SK-N-SH treated with all-trans-retinoic acid at 6 μM for 48 hours (cell line): Measurements from ENCODE around the gene UBXN4.
A peak's percentile ranks its signal among the peaks of the same experiment; 100 is the strongest.

Experiments used
- ATAC-seq: fragments of 200-7000 bp; cut with Tn5 transposase; 3 replicates; pipeline ENCODE4 v1.9.1; 2020; ENCODE audit warnings: mild to moderate bottlenecking, moderate library complexity
- ARNTL ChIP-seq: fragments of 450-650 bp; formaldehyde crosslinking; IDR thresholded peaks from 2 replicates; pipeline ENCODE4 v1.5.0; 2020; ENCODE audit warnings: low read depth, mild to moderate bottlenecking, moderate library complexity, borderline replicate concordance
- BACH2 ChIP-seq: fragments of 250-450 bp; sonication (Bioruptor Pico); IDR thresholded peaks from 2 replicates; pipeline ENCODE4 v1.9.0; 2021; ENCODE audit warnings: mild to moderate bottlenecking, borderline replicate concordance
- CREB5 ChIP-seq: fragments of 250-450 bp; sonication (Bioruptor Pico); IDR thresholded peaks from 2 replicates; pipeline ENCODE4 v1.5.1; 2020; ENCODE audit warnings: low read depth, mild to moderate bottlenecking, moderate library complexity
- CSRNP3 ChIP-seq: fragments of 250-450 bp; sonication (Bioruptor Pico); IDR thresholded peaks from 2 replicates; pipeline ENCODE4 v1.5.1; 2021; ENCODE audit warnings: mild to moderate bottlenecking, moderate library complexity
- ESRRG ChIP-seq: fragments of 250-450 bp; sonication (Bioruptor Pico); IDR thresholded peaks from 2 replicates; pipeline ENCODE4 v1.6.1; 2021; ENCODE audit warnings: mild to moderate bottlenecking
- GLIS3 ChIP-seq: fragments of 250-450 bp; sonication (Bioruptor Pico); IDR thresholded peaks from 2 replicates; pipeline ENCODE4 v1.5.0; 2020; ENCODE audit warnings: mild to moderate bottlenecking, moderate library complexity
- ISL1 ChIP-seq: fragments of 250-450 bp; sonication (Bioruptor Pico); IDR thresholded peaks from 2 replicates; pipeline ENCODE4 v2.1.2; 2022; ENCODE audit warnings: mild to moderate bottlenecking, moderate library complexity
- OSR1 ChIP-seq: fragments of 250-450 bp; sonication (Bioruptor Pico); IDR thresholded peaks from 2 replicates; pipeline ENCODE4 v1.8.0; 2022; ENCODE audit warnings: moderate library complexity, mild to moderate bottlenecking, inconsistent platforms
- PATZ1 ChIP-seq: fragments of 250-450 bp; sonication (Bioruptor Pico); IDR thresholded peaks from 2 replicates; pipeline ENCODE4 v1.8.0; 2020; ENCODE audit warnings: mild to moderate bottlenecking, moderate library complexity, borderline replicate concordance
- POU6F1 ChIP-seq: fragments of 250-450 bp; sonication (Bioruptor Pico); IDR thresholded peaks from 2 replicates; pipeline ENCODE4 v1.8.0; 2021; ENCODE audit warnings: low read depth, mild to moderate bottlenecking, moderate library complexity, borderline replicate concordance
- PPARA ChIP-seq: fragments of 250-450 bp; sonication (Bioruptor Pico); IDR thresholded peaks from 2 replicates; pipeline ENCODE4 v1.5.0; 2020; ENCODE audit warnings: mild to moderate bottlenecking, borderline replicate concordance
- RARB ChIP-seq: fragments of 250-450 bp; sonication (Bioruptor Pico); IDR thresholded peaks from 2 replicates; pipeline ENCODE4 v1.8.0; 2021; ENCODE audit warnings: mild to moderate bottlenecking, moderate library complexity
- SNAI2 ChIP-seq: fragments of 250-450 bp; sonication (Bioruptor Pico); IDR thresholded peaks from 2 replicates; pipeline ENCODE4 v1.5.0; 2020; ENCODE audit warnings: mild to moderate bottlenecking, moderate library complexity
- TCF4 ChIP-seq: fragments of 250-450 bp; sonication (Bioruptor Pico); IDR thresholded peaks from 2 replicates; pipeline ENCODE4 v1.8.0; 2021; ENCODE audit warnings: mild to moderate bottlenecking, moderate library complexity, borderline replicate concordance
- TOX ChIP-seq: fragments of 250-450 bp; sonication (Bioruptor Pico); IDR thresholded peaks from 2 replicates; pipeline ENCODE4 v1.8.0; 2021; ENCODE audit warnings: mild to moderate bottlenecking, moderate library complexity, borderline replicate concordance
- ZC3H10 ChIP-seq: fragments of 250-450 bp; sonication (Bioruptor Pico); IDR thresholded peaks from 2 replicates; pipeline ENCODE4 v1.5.1; 2021; ENCODE audit warnings: mild to moderate bottlenecking, moderate library complexity
- ZFP3 ChIP-seq: fragments of 250-450 bp; sonication (Bioruptor Pico); IDR thresholded peaks from 2 replicates; pipeline ENCODE4 v1.5.0; 2020; ENCODE audit warnings: mild to moderate bottlenecking, moderate library complexity
- ZFP30 ChIP-seq: fragments of 450-650 bp; formaldehyde crosslinking; IDR thresholded peaks from 2 replicates; pipeline ENCODE4 v1.5.0; 2022; ENCODE audit warnings: mild to moderate bottlenecking, moderate library complexity
- ZNF565 ChIP-seq: fragments of 450-650 bp; formaldehyde crosslinking; conservative IDR thresholded peaks from 2 replicates; pipeline ENCODE4 v1.5.0; 2020; ENCODE audit warnings: low read depth, mild to moderate bottlenecking, moderate library complexity
- ZNF70 ChIP-seq: fragments of 450-650 bp; formaldehyde crosslinking; IDR thresholded peaks from 2 replicates; pipeline ENCODE4 v1.5.0; 2020; ENCODE audit warnings: mild to moderate bottlenecking, moderate library complexity
- ZNF8 ChIP-seq: fragments of 450-650 bp; formaldehyde crosslinking; IDR thresholded peaks from 2 replicates; pipeline ENCODE4 v1.5.0; 2020; ENCODE audit warnings: mild to moderate bottlenecking, moderate library complexity
- TF ChIP-seq, protein P1 (sequence below): fragments of 250-450 bp; sonication (Bioruptor Pico); IDR thresholded peaks from 2 replicates; pipeline ENCODE4 v1.5.0; 2020; ENCODE audit warnings: mild to moderate bottlenecking, moderate library complexity

UBXN4 gene, protein sequence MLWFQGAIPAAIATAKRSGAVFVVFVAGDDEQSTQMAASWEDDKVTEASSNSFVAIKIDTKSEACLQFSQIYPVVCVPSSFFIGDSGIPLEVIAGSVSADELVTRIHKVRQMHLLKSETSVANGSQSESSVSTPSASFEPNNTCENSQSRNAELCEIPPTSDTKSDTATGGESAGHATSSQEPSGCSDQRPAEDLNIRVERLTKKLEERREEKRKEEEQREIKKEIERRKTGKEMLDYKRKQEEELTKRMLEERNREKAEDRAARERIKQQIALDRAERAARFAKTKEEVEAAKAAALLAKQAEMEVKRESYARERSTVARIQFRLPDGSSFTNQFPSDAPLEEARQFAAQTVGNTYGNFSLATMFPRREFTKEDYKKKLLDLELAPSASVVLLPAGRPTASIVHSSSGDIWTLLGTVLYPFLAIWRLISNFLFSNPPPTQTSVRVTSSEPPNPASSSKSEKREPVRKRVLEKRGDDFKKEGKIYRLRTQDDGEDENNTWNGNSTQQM

DNA sequence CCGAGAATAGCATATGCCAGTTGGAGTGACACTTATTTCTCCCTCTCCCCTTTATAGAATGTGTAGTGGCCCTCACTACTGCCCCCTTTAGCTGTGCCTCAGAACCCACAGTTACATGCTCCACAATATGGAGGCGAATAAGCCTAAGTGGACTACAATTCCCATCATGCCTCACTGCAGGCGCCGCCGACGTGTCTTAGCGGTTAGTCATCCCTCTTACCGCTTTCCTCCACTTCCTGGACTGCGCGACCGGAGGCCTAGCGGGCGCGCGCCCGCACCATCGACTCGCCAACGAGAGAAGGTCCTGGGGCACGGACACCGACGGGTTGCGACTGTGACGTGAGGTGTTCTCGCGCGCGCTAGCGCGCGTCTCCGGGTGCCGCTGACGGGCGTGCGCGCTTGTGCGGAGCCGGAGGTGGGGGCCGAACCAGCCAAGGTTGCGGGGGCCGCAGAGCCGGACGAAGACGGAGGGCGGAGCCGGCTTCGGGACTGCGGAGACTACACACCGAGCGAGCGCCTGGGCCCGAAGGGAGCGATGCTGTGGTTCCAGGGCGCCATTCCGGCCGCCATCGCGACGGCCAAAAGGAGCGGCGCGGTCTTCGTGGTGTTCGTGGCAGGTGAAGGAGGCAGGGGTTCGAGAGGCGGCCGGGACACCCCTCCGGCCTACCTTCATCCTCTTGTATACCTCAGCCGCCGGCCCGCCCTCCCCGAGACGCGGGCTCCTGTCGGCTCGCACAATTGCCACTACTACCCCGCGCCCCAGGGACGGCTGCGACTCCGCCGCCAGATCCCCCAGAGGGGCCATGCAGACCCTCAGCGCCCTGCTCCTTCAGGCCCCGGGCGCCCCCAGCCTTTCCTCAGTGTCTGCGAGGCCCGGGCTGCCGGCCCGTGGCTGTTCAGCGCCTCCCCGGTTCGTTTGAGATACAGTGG is at the start of gene UBXN4:
UBXN4 (plus strand) TSS at position 461 of the 930 bp plus-strand sequence; CDS start at position 536, 75 bp downstream.
- TF ChIP-seq PATZ1 (peak; percentile 97), OSR1 (no peak), ZC3H10 (CRISPR knock-in tag) (no peak), RARB (CRISPR knock-in tag) (no peak), CREB5 (no peak), TOX (CRISPR knock-in tag) (no peak), PPARA (CRISPR knock-in tag) (no peak), CSRNP3 (no peak)
- TF ChIP-seq, protein P1, sequence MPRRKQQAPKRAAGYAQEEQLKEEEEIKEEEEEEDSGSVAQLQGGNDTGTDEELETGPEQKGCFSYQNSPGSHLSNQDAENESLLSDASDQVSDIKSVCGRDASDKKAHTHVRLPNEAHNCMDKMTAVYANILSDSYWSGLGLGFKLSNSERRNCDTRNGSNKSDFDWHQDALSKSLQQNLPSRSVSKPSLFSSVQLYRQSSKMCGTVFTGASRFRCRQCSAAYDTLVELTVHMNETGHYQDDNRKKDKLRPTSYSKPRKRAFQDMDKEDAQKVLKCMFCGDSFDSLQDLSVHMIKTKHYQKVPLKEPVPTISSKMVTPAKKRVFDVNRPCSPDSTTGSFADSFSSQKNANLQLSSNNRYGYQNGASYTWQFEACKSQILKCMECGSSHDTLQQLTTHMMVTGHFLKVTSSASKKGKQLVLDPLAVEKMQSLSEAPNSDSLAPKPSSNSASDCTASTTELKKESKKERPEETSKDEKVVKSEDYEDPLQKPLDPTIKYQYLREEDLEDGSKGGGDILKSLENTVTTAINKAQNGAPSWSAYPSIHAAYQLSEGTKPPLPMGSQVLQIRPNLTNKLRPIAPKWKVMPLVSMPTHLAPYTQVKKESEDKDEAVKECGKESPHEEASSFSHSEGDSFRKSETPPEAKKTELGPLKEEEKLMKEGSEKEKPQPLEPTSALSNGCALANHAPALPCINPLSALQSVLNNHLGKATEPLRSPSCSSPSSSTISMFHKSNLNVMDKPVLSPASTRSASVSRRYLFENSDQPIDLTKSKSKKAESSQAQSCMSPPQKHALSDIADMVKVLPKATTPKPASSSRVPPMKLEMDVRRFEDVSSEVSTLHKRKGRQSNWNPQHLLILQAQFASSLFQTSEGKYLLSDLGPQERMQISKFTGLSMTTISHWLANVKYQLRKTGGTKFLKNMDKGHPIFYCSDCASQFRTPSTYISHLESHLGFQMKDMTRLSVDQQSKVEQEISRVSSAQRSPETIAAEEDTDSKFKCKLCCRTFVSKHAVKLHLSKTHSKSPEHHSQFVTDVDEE (CRISPR knock-in tag): peak; percentile 72
- ATAC-seq: peak; percentile 94

GRCh38 chr2:135694711-135695110 is 46.9 kb upstream of the UBXN4 start:
- TF ChIP-seq ZC3H10 (CRISPR knock-in tag) (no peak), PPARA (CRISPR knock-in tag) (no peak), ZFP3 (CRISPR knock-in tag) (no peak), TCF4 (CRISPR knock-in tag) (no peak), ARNTL (no peak), ZFP30 (no peak), BACH2 (no peak), CSRNP3 (no peak), POU6F1 (CRISPR knock-in tag) (no peak), ESRRG (CRISPR knock-in tag) (no peak), RARB (CRISPR knock-in tag) (no peak), OSR1 (no peak), ZNF8 (CRISPR knock-in tag) (no peak), GLIS3 (CRISPR knock-in tag) (no peak), ISL1 (CRISPR knock-in tag) (no peak), ZNF565 (no peak), SNAI2 (CRISPR knock-in tag) (no peak), TOX (CRISPR knock-in tag) (no peak), ZNF70 (no peak)
- TF ChIP-seq, protein P1 (CRISPR knock-in tag): no peak

More at GRCh38 chr2:135694711-135695110, 46.9 kb upstream of the UBXN4 start:
- no peak for ATAC-seq
